A673 (cell line): ENCODE results near the gene STAT5B. TPM values are rescaled to one million over a fixed set of nuclear protein-coding genes. Genes with fewer than 3 reads are reported as not detected.

Experiments
- BruUV-seq: library from RNA; stranded (reverse); fragments of 400-500 nt; replicated peaks from 2 replicates; lab custom pipeline; 2021; lab: Mats Ljungman, UMichigan
- CTCF ChIA-PET: fragments of 300-600 bp; sonication (Branson Sonifier 250); formaldehyde crosslinking; loops from one replicate; lab custom pipeline; 2022; ENCODE audit warnings: antibody characterized with exemption; lab: Charles Lee
- POLR2A ChIA-PET: fragments of 300-600 bp; sonication (Branson Sonifier 250); formaldehyde crosslinking; loops from one replicate; lab custom pipeline; 2022; ENCODE audit warnings: antibody characterized with exemption; ENCODE audit not compliant: low non-redundant PET; lab: Charles Lee
- DNase-seq: peaks from one replicate; pipeline ENCODE4 v3.0.0-alpha.2; 2015; ENCODE audit warnings: low spot score
- H3K27ac ChIP-seq: fragments of 200-600 bp; sonication (generic); 2 replicates; pipeline ENCODE4 v1.5.1; 2016; ENCODE audit warnings: mixed run types, low read depth, mild to moderate bottlenecking, mixed read lengths, antibody characterized with exemption, low read length; ENCODE audit not compliant: poor library complexity, severe bottlenecking
- H3K27me3 ChIP-seq: fragments of 200-600 bp; sonication (generic); replicated peaks from 2 replicates; pipeline ENCODE4 v1.6.1; 2017; ENCODE audit warnings: mixed run types, low read depth, mild to moderate bottlenecking, mixed read lengths, antibody characterized with exemption, low read length; ENCODE audit not compliant: insufficient read depth, poor library complexity
- H3K36me3 ChIP-seq: fragments of 200-600 bp; sonication (generic); 2 replicates; pipeline ENCODE4 v1.6.1; 2016; ENCODE audit warnings: mixed run types, mild to moderate bottlenecking, mixed read lengths, antibody characterized with exemption, low read length; ENCODE audit not compliant: insufficient read depth, poor library complexity, severe bottlenecking
- H3K4me1 ChIP-seq: fragments of 200-600 bp; sonication (generic); 2 replicates; pipeline ENCODE4 v1.6.1; 2017; ENCODE audit warnings: mixed run types, mild to moderate bottlenecking, mixed read lengths, antibody characterized with exemption, low read length; ENCODE audit not compliant: insufficient read depth, poor library complexity, severe bottlenecking
- H3K4me3 ChIP-seq: fragments of 200-600 bp; sonication (generic); 2 replicates; pipeline ENCODE4 v1.5.1; 2016; ENCODE audit warnings: low read depth, mixed run types, mild to moderate bottlenecking, mixed read lengths, low read length; ENCODE audit not compliant: poor library complexity, severe bottlenecking
- H3K9me3 ChIP-seq: fragments of 200-600 bp; sonication (generic); 2 replicates; pipeline ENCODE4 v1.6.1; 2016; ENCODE audit warnings: mixed run types, low read depth, mild to moderate bottlenecking, mixed read lengths, antibody characterized with exemption, low read length; ENCODE audit not compliant: poor library complexity, severe bottlenecking
- EZH2 ChIP-seq: fragments of 200-600 bp; sonication (generic); IDR thresholded peaks from 2 replicates; pipeline ENCODE4 v1.6.1; 2017; ENCODE audit warnings: borderline replicate concordance, low read depth, mild to moderate bottlenecking, mixed read lengths, antibody characterized with exemption, low read length; ENCODE audit not compliant: poor library complexity, severe bottlenecking
- intact Hi-C: fragments of 100-400 bp; cut with micrococcal nuclease; formaldehyde crosslinking; loops from one replicate; pipeline ENCODE4 v1.10.0; 2022; ENCODE audit not compliant: unreplicated experiment
- total RNA-seq: library from RNA; stranded (reverse); gene quantifications from 2 replicates; pipeline ENCODE4 v1.2.3, GENCODE V29; 2021
- TF ChIP-seq, protein P1 (sequence below): fragments of 300-800, 200-600 bp; sonication (generic); conservative IDR thresholded peaks from 2 replicates; pipeline ENCODE4 v1.5.1; 2017; ENCODE audit warnings: low read depth, mild to moderate bottlenecking, antibody characterized with exemption, low read length, moderate library complexity, mixed read lengths

The STAT5B gene
- total RNA-seq, 1 experiment from 2014 or later = 11.2 TPM

- no TSS peak for BruUV-seq
- POLR2A ChIA-PET = no interaction called here
- Histone ChIP-seq H3K4me1 (no peaks in the 10 kb centered on the region), H3K27ac (no peak overlapping the region), H3K36me3 (no peaks in the 10 kb centered on the region), H3K4me3 (no peak overlapping the region), H3K9me3 (no peaks in the 10 kb centered on the region), H3K27me3 (no peaks in the 10 kb centered on the region)
- intact Hi-C loops = no loop called here
- CTCF ChIA-PET = no interaction called here
- no peak for DNase-seq
- TF ChIP-seq, protein P1, sequence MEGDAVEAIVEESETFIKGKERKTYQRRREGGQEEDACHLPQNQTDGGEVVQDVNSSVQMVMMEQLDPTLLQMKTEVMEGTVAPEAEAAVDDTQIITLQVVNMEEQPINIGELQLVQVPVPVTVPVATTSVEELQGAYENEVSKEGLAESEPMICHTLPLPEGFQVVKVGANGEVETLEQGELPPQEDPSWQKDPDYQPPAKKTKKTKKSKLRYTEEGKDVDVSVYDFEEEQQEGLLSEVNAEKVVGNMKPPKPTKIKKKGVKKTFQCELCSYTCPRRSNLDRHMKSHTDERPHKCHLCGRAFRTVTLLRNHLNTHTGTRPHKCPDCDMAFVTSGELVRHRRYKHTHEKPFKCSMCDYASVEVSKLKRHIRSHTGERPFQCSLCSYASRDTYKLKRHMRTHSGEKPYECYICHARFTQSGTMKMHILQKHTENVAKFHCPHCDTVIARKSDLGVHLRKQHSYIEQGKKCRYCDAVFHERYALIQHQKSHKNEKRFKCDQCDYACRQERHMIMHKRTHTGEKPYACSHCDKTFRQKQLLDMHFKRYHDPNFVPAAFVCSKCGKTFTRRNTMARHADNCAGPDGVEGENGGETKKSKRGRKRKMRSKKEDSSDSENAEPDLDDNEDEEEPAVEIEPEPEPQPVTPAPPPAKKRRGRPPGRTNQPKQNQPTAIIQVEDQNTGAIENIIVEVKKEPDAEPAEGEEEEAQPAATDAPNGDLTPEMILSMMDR = no peak
- no peak for TF ChIP-seq EZH2
Observed at GRCh38 chr17:42283241-42284023, 7.2 kb upstream of the STAT5B start.

DNA sequence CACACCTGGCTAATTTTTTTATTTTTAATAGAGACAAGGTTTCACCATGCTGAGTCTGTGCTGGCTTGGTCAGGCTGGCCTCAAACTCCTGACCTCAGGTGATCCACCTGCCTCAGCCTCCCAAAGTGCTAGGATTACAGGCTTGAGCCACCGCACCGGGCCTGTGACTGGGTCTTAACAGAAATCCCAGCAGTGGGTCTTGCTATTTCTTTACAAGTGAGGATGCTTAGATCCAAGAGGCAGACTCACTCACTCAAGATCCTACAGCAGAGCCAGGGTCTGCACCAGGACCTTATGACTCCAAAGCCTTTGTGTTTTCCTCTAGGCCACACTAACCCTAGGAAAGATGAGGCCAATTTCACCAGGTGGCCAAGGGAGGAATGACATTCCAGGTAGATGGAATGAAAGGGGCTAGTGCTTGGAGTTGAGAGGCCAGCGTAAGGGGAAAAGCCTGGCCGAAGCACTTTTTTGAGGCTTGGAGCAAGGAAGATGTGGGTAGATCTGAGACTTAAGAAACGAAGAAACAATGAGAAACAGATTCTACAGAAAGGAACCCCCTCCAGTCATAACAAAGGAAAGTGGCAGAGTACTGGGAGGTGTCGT is 6.4 kb upstream of the STAT5B start:
- no peaks in the 10 kb centered on the region for H3K36me3 ChIP-seq
- no peak overlapping the region for H3K4me3 ChIP-seq
- no peaks in the 10 kb centered on the region for H3K27me3 ChIP-seq
- CTCF ChIA-PET = no interaction called here
- no peaks in the 10 kb centered on the region for H3K4me1 ChIP-seq
- no peaks in the 10 kb centered on the region for H3K9me3 ChIP-seq
- POLR2A ChIA-PET = no interaction called here
- no peak for DNase-seq
- intact Hi-C loops = no loop called here
- BruUV-seq = no TSS peak
- no peak for TF ChIP-seq EZH2
- TF ChIP-seq, protein P1 = no peak
- H3K27ac ChIP-seq = no peak overlapping the region

DNA sequence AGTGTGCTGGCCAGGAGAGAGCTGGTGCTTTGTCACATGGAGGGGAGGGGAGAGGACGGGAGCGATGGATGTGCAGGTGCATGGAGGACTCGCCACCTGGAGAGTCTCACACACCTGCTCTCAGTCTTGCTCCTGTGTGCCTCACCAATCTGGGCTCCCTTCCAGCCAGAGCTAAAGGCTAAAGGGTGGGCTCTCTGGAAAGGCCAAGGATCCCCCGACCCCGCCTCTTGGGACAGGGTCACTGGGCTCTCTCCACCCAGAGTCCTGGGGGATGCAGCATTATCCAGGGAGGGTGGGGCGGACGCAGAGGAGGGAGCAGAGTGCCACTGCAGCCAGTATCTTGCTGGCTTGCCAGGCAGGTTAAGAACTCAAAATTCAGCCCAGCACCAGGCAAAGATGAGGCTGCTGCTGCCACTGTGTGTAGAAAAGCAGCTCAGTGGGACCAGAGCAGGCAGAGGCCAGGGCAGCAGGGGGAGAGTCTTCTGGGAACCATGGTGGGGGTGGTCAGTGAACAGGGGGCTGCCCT is 5.4 kb upstream of the STAT5B start:
- CTCF ChIA-PET = no interaction called here
- no peaks in the 10 kb centered on the region for H3K27me3 ChIP-seq
- no peaks in the 10 kb centered on the region for H3K4me1 ChIP-seq
- H3K27ac ChIP-seq = no peak overlapping the region
- DNase-seq = no peak
- no peaks in the 10 kb centered on the region for H3K36me3 ChIP-seq
- intact Hi-C loops = no loop called here
- TF ChIP-seq, protein P1 = no peak
- TF ChIP-seq EZH2 = no peak
- H3K9me3 ChIP-seq = no peaks in the 10 kb centered on the region
- no TSS peak for BruUV-seq
- POLR2A ChIA-PET = no interaction called here
- no peak overlapping the region for H3K4me3 ChIP-seq
